ENCODE results near the gene SF3A2. TPM values are rescaled to one million over a fixed set of nuclear protein-coding genes. Genes with fewer than 3 reads are reported as not detected.

Gene SF3A2
- total and polyA plus RNA-seq, 2 donors (not counting 1 experiment from before 2014, with no cell fraction given), result 98.2 to 140 TPM

GRCh38 chr19:2276429-2276986, 39.9 kb downstream of the SF3A2 start:
- Histone ChIP-seq H2AFZ (ENCODE audit: insufficient read depth, low read depth, low read length, poor library complexity, severe bottlenecking) (no peak overlapping the region), H3K27ac (ENCODE audit: low read length in 2 of 2) (no peak overlapping the region), H3K79me2 (ENCODE audit: control insufficient read depth, insufficient read depth, low read length) (peaks cover 79% of the 10 kb centered on the region), H3K4me2 (replicated peaks; ENCODE audit: low read depth, low read length, poor library complexity, severe bottlenecking) (no peak overlapping the region), H3K4me1 (ENCODE audit: control insufficient read depth in 2 of 2, insufficient read depth in 2 of 2, low read length in 2 of 2) (peaks cover 39 to 59% of the 10 kb centered on the region in 2 donors), H3K27me3 (replicated peaks in 1 of 4; ENCODE audit: control extremely low read depth in 1 of 4, control insufficient read depth in 3 of 4, insufficient read depth in 4 of 4, low read length in 3 of 4) (no peaks in the 10 kb centered on the region), H3K4me3 (ENCODE audit: control extremely low read depth in 1 of 5, extremely low read depth in 1 of 5, insufficient read depth in 1 of 5, low read depth in 2 of 5, low read length in 4 of 5) (no peak overlapping the region), H3K36me3 (replicated peaks in 1 of 2; ENCODE audit: control extremely low read depth in 1 of 2, control insufficient read depth in 1 of 2, extremely low read depth in 1 of 2, insufficient read depth in 2 of 2, low read length in 1 of 2) (peaks cover 0 to 32% of the 10 kb centered on the region in 2 experiments), H4K20me1 (ENCODE audit: control insufficient read depth, insufficient read depth, low read length, poor library complexity, severe bottlenecking) (peaks cover 53% of the 10 kb centered on the region), H3K9ac (ENCODE audit: low read length) (no peak overlapping the region), H3K9me3 (ENCODE audit: control extremely low read depth in 1 of 3, control insufficient read depth in 2 of 3, insufficient read depth in 1 of 3, low read length in 2 of 3) (no peaks in the 10 kb centered on the region)
- no peak overlapping the region for H3K4me3 Mint-ChIP-seq
- WGBS (ENCODE audit: insufficient coverage), result 98% methylated on average over 22 of the region's 28 CpGs
- ATAC-seq (ENCODE audit: low read depth) (no peak), DNase-seq (no peak)
- no peak for TF ChIP-seq CTCF (IDR thresholded peaks at IDR 0.05)
- no peak for TF ChIP-seq EZH2 (IDR thresholded peaks at IDR 0.05; ENCODE audit: borderline replicate concordance, insufficient read depth, low read depth, low read length, poor library complexity, severe bottlenecking)
- ChIA-PET CTCF (interaction anchor here (0.7 to 7.5 kb wide), 7 partner anchors 12 to 116 kb away, joined by 3 to 66 read pairs (median 18); partner anchors contain the start of gene SF3A2), POLR2A (interaction anchor here (0.6 to 10.8 kb wide), 6 partner anchors 12 to 114 kb away, joined by 3 to 134 read pairs (median 4); partner anchors contain the start of gene JSRP1)
- H3K9me3 Mint-ChIP-seq (ENCODE audit: insufficient read depth), result no peaks in the 10 kb centered on the region
- H3K27ac Mint-ChIP-seq, result no peak overlapping the region
- intact Hi-C loops (cut with micrococcal nuclease), result loop anchor here (5.0 to 10.0 kb wide), 2 partner anchors 41 to 198 kb away; partner anchors contain the start of gene GADD45B
- H3K27me3 Mint-ChIP-seq, result no peaks in the 10 kb centered on the region
- peaks cover 43% of the 10 kb centered on the region for H3K4me1 Mint-ChIP-seq

DNA sequence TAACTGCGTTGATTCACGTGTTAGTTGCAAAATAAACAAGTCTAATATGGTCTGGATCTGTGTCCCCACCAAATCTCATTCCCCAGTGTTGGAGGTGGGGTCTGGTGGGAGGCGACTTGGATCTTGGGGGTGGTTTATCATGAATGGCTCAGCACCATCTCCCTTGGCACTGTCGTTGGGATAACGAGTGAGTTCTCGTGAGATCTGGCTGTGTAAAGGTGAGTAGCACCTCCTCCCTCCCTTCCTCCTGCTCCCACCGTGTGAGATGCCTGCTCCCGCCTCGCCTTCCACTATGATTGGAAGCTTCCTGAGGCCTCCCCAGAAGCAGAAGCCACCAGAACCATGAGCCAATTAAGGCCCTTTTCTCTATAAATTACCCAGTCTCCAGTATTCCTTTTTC, 40.5 kb downstream of the SF3A2 start:
- DNase-seq, result no peak
- WGBS (ENCODE audit: insufficient coverage), result 100% methylated on average over 1 of the region's 9 CpGs
- intact Hi-C loops (cut with micrococcal nuclease), result loop anchor here (5.0 to 10.0 kb wide), 2 partner anchors 40 to 198 kb away; partner anchors contain the start of gene GADD45B
- POLR2A ChIA-PET, result interaction anchor here (0.6 to 8.9 kb wide), 5 partner anchors 11 to 28 kb away, joined by 3 to 65 read pairs (median 5); no protein-coding TSS in a partner anchor
- no peak for ATAC-seq (ENCODE audit: low read depth)
- H4K20me1 ChIP-seq (ENCODE audit: control insufficient read depth, insufficient read depth, low read length, poor library complexity, severe bottlenecking), result peaks cover 47% of the 10 kb centered on the region
- peaks cover 0 to 25% of the 10 kb centered on the region in 2 experiments for H3K36me3 ChIP-seq (replicated peaks in 1 of 2; ENCODE audit: control extremely low read depth in 1 of 2, control insufficient read depth in 1 of 2, extremely low read depth in 1 of 2, insufficient read depth in 2 of 2, low read length in 1 of 2)
- Mint-ChIP-seq H3K4me3 (no peak overlapping the region), H3K9me3 (ENCODE audit: insufficient read depth) (no peaks in the 10 kb centered on the region), H3K27ac (peak overlapping the region; percentile 69), H3K27me3 (no peaks in the 10 kb centered on the region), H3K4me1 (peaks cover 45% of the 10 kb centered on the region)
- H3K4me1 ChIP-seq (ENCODE audit: control insufficient read depth in 2 of 2, insufficient read depth in 2 of 2, low read length in 2 of 2), result peaks cover 39 to 59% of the 10 kb centered on the region in 2 donors
- TF ChIP-seq CTCF (IDR thresholded peaks at IDR 0.05) (no peak), EZH2 (IDR thresholded peaks at IDR 0.05; ENCODE audit: borderline replicate concordance, insufficient read depth, low read depth, low read length, poor library complexity, severe bottlenecking) (no peak)
- H3K9ac ChIP-seq (ENCODE audit: low read length), result no peak overlapping the region
- no peak overlapping the region for H3K4me3 ChIP-seq (ENCODE audit: control extremely low read depth in 1 of 5, extremely low read depth in 1 of 5, insufficient read depth in 1 of 5, low read depth in 2 of 5, low read length in 4 of 5)
- no peaks in the 10 kb centered on the region for H3K27me3 ChIP-seq (replicated peaks in 1 of 4; ENCODE audit: control extremely low read depth in 1 of 4, control insufficient read depth in 3 of 4, insufficient read depth in 4 of 4, low read length in 3 of 4)
- H2AFZ ChIP-seq (ENCODE audit: insufficient read depth, low read depth, low read length, poor library complexity, severe bottlenecking), result no peak overlapping the region
- H3K27ac ChIP-seq (ENCODE audit: low read length in 2 of 2), result no peak overlapping the region
- no peak overlapping the region for H3K4me2 ChIP-seq (replicated peaks; ENCODE audit: low read depth, low read length, poor library complexity, severe bottlenecking)
- no peaks in the 10 kb centered on the region for H3K9me3 ChIP-seq (ENCODE audit: control extremely low read depth in 1 of 3, control insufficient read depth in 2 of 3, insufficient read depth in 1 of 3, low read length in 2 of 3)
- H3K79me2 ChIP-seq (ENCODE audit: control insufficient read depth, insufficient read depth, low read length), result peaks cover 73% of the 10 kb centered on the region
- CTCF ChIA-PET, result interaction anchor here (0.6 to 5.0 kb wide), 6 partner anchors 9 to 115 kb away, joined by 3 to 30 read pairs (median 3); no protein-coding TSS in a partner anchor
